IMR-90 (cell line): ENCODE measurements around the gene SETD3.

ENCODE experiments used
- CEBPB ChIP-seq: IDR thresholded peaks from 2 replicates; pipeline ENCODE4 v1.6.1; 2012; ENCODE audit warnings: low read depth, low read length, improper control_type of control experiment
- FOS ChIP-seq: fragments of 150-350 bp; IDR thresholded peaks from 2 replicates; pipeline ENCODE4 v1.6.1; 2016; ENCODE audit warnings: low read depth, low read length
- MAFK ChIP-seq: IDR thresholded peaks from 2 replicates; pipeline ENCODE4 v1.6.1; 2012; ENCODE audit warnings: low read depth, low read length, improper control_type of control experiment
- MAZ ChIP-seq: IDR thresholded peaks from 2 replicates; pipeline ENCODE4 v1.6.1; 2012; ENCODE audit warnings: low read depth, mild to moderate bottlenecking, low read length, improper control_type of control experiment, moderate library complexity, borderline replicate concordance
- MXI1 ChIP-seq: IDR thresholded peaks from 2 replicates; pipeline ENCODE4 v1.6.1; 2012; ENCODE audit warnings: low read depth, mild to moderate bottlenecking, low read length, moderate library complexity, borderline replicate concordance
- POLR2A ChIP-seq: IDR thresholded peaks from 2 replicates; pipeline ENCODE4 v1.6.1; 2012; ENCODE audit warnings: mild to moderate bottlenecking, low read depth, low read length
- RAD21 ChIP-seq: IDR thresholded peaks from 2 replicates; pipeline ENCODE4 v1.6.1; 2012; ENCODE audit warnings: low read length, improper control_type of control experiment
- RCOR1 ChIP-seq: IDR thresholded peaks from 2 replicates; pipeline ENCODE4 v1.6.1; 2012; ENCODE audit warnings: mild to moderate bottlenecking, low read length, improper control_type of control experiment; ENCODE audit not compliant: insufficient replicate concordance
- RFX5 ChIP-seq: IDR thresholded peaks from 2 replicates; pipeline ENCODE4 v1.8.0; 2012; ENCODE audit warnings: low read depth, mild to moderate bottlenecking, low read length, moderate library complexity
- SMC3 ChIP-seq: fragments of 150-350 bp; IDR thresholded peaks from 2 replicates; pipeline ENCODE4 v1.6.1; 2016; ENCODE audit warnings: low read depth, mild to moderate bottlenecking, antibody characterized with exemption, low read length, moderate library complexity
- TF ChIP-seq, protein P1 (sequence below): conservative IDR thresholded peaks from 2 replicates; pipeline ENCODE4 v1.5.1; 2012; ENCODE audit warnings: mild to moderate bottlenecking, low read depth, low read length, improper control_type of control experiment
- TF ChIP-seq, protein P2 (sequence below): fragments of 150-350 bp; IDR thresholded peaks from 2 replicates; pipeline ENCODE4 v1.6.1; 2017; ENCODE audit warnings: mild to moderate bottlenecking, antibody characterized with exemption, low read length, low read depth
- TF ChIP-seq, protein P3 (sequence below): fragments of 150-350 bp; IDR thresholded peaks from 2 replicates; pipeline ENCODE4 v1.6.1; 2016; ENCODE audit warnings: low read depth, mild to moderate bottlenecking, low read length, moderate library complexity, borderline replicate concordance

DNA sequence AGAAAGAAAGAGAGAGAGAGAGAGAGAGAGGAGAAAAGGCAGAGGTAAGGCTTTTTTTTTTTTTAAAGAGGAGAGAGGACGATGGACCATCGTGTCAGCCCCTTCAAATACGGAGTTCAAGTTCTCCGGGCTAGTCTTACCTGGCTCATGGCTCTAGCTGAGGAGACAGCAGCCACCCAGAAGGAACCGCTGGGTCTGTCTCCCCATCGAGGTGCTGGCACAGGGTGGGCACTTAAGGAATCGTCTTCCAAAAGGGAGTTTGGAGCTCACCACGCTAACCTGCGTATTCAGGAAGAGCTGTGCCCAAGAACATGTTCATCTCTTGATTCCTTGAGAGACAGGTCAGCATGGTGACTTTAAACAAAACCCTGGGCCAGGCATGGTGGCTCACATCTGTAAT is 102.7 kb downstream of the SETD3 start:
- no peak for TF ChIP-seq POLR2A
- TF ChIP-seq, protein P1, sequence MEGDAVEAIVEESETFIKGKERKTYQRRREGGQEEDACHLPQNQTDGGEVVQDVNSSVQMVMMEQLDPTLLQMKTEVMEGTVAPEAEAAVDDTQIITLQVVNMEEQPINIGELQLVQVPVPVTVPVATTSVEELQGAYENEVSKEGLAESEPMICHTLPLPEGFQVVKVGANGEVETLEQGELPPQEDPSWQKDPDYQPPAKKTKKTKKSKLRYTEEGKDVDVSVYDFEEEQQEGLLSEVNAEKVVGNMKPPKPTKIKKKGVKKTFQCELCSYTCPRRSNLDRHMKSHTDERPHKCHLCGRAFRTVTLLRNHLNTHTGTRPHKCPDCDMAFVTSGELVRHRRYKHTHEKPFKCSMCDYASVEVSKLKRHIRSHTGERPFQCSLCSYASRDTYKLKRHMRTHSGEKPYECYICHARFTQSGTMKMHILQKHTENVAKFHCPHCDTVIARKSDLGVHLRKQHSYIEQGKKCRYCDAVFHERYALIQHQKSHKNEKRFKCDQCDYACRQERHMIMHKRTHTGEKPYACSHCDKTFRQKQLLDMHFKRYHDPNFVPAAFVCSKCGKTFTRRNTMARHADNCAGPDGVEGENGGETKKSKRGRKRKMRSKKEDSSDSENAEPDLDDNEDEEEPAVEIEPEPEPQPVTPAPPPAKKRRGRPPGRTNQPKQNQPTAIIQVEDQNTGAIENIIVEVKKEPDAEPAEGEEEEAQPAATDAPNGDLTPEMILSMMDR: no peak
- TF ChIP-seq MAFK: no peak
- no peak for TF ChIP-seq RCOR1
- no peak for TF ChIP-seq RAD21
- TF ChIP-seq MAZ: no peak
- TF ChIP-seq, protein P2, sequence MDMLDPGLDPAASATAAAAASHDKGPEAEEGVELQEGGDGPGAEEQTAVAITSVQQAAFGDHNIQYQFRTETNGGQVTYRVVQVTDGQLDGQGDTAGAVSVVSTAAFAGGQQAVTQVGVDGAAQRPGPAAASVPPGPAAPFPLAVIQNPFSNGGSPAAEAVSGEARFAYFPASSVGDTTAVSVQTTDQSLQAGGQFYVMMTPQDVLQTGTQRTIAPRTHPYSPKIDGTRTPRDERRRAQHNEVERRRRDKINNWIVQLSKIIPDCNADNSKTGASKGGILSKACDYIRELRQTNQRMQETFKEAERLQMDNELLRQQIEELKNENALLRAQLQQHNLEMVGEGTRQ: no peak
- no peak for TF ChIP-seq CEBPB
- TF ChIP-seq SMC3: no peak
- TF ChIP-seq, protein P3, sequence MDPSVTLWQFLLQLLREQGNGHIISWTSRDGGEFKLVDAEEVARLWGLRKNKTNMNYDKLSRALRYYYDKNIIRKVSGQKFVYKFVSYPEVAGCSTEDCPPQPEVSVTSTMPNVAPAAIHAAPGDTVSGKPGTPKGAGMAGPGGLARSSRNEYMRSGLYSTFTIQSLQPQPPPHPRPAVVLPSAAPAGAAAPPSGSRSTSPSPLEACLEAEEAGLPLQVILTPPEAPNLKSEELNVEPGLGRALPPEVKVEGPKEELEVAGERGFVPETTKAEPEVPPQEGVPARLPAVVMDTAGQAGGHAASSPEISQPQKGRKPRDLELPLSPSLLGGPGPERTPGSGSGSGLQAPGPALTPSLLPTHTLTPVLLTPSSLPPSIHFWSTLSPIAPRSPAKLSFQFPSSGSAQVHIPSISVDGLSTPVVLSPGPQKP: no peak
- TF ChIP-seq MXI1: no peak
- TF ChIP-seq RFX5: no peak
- no peak for TF ChIP-seq FOS
